H9 (cell line): ENCODE measurements around the gene ZNF423. TPM values are rescaled to one million over a fixed set of nuclear protein-coding genes. Genes with fewer than 3 reads are reported as not detected.

Experiments
- DNase-seq: peaks from one replicate; pipeline ENCODE4 v3.0.0-alpha.2; 2017
- H2AFZ ChIP-seq: one replicate; pipeline ENCODE4 v1.6.1; 2013; ENCODE audit warnings: mild to moderate bottlenecking, low read length, control low read depth, moderate library complexity
- H2AK5ac ChIP-seq: 2 replicates; pipeline ENCODE4 v1.6.1; 2013; ENCODE audit warnings: low read length, control low read depth, mixed read lengths; ENCODE audit not compliant: insufficient read length
- H2BK120ac ChIP-seq: one replicate; pipeline ENCODE4 v1.6.1; 2013; ENCODE audit warnings: low read depth, mild to moderate bottlenecking, low read length, control low read depth, inconsistent platforms; ENCODE audit not compliant: poor library complexity, severe bottlenecking
- H2BK12ac ChIP-seq: 2 replicates; pipeline ENCODE4 v1.6.1; 2013; ENCODE audit warnings: low read length, control low read depth, mixed read lengths, low read depth; ENCODE audit not compliant: insufficient read length
- H2BK15ac ChIP-seq: 2 replicates; pipeline ENCODE4 v1.6.1; 2013; ENCODE audit warnings: low read depth, low read length, control low read depth
- H2BK20ac ChIP-seq: one replicate; pipeline ENCODE4 v1.6.1; 2013; ENCODE audit warnings: low read depth, mild to moderate bottlenecking, low read length, control low read depth, inconsistent platforms; ENCODE audit not compliant: poor library complexity, severe bottlenecking
- H2BK5ac ChIP-seq: 2 replicates; pipeline ENCODE4 v1.6.1; 2013; ENCODE audit warnings: low read length, control low read depth, mixed read lengths; ENCODE audit not compliant: insufficient read length
- H3K14ac ChIP-seq: 2 replicates; pipeline ENCODE4 v1.6.1; 2013; ENCODE audit warnings: low read length, control low read depth; ENCODE audit not compliant: insufficient read depth
- H3K18ac ChIP-seq: 2 replicates; pipeline ENCODE4 v1.6.1; 2013; ENCODE audit warnings: low read depth, mild to moderate bottlenecking, mixed read lengths, low read length, control low read depth; ENCODE audit not compliant: insufficient read length
- H3K23ac ChIP-seq: 2 replicates; pipeline ENCODE4 v1.6.1; 2013; ENCODE audit warnings: low read length, control low read depth, mixed read lengths, low read depth; ENCODE audit not compliant: insufficient read length
- H3K23me2 ChIP-seq: 2 replicates; pipeline ENCODE4 v1.6.1; 2013; ENCODE audit warnings: low read depth, mild to moderate bottlenecking, mixed read lengths, low read length, control low read depth; ENCODE audit not compliant: insufficient read length, poor library complexity, severe bottlenecking
- H3K27ac ChIP-seq: 2 replicates; pipeline ENCODE4 v1.5.1; 2013; ENCODE audit warnings: low read length, control low read depth, mixed read lengths, low read depth; ENCODE audit not compliant: insufficient read length
- H3K27me3 ChIP-seq: 2 replicates; pipeline ENCODE4 v1.6.1; 2013; ENCODE audit warnings: low read length, control low read depth, inconsistent platforms; ENCODE audit not compliant: insufficient read depth
- H3K4ac ChIP-seq: 2 replicates; pipeline ENCODE4 v1.6.1; 2013; ENCODE audit warnings: low read depth, mild to moderate bottlenecking, control low read depth, inconsistent platforms, low read length, moderate library complexity
- H3K4me1 ChIP-seq: 2 replicates; pipeline ENCODE4 v1.6.1; 2013; ENCODE audit warnings: low read length, control low read depth, inconsistent platforms; ENCODE audit not compliant: insufficient read depth
- H3K4me2 ChIP-seq: 2 replicates; pipeline ENCODE4 v1.6.1; 2013; ENCODE audit warnings: low read length, control low read depth, mixed read lengths; ENCODE audit not compliant: insufficient read length, insufficient read depth
- H3K56ac ChIP-seq: 2 replicates; pipeline ENCODE4 v1.6.1; 2013; ENCODE audit warnings: low read depth, mild to moderate bottlenecking, mixed read lengths, low read length, control low read depth; ENCODE audit not compliant: insufficient read length
- H3K79me1 ChIP-seq: 2 replicates; pipeline ENCODE4 v1.6.1; 2013; ENCODE audit warnings: low read depth, mild to moderate bottlenecking, moderate library complexity, low read length, control low read depth, inconsistent platforms; ENCODE audit not compliant: insufficient read depth, poor library complexity, severe bottlenecking
- H3K79me2 ChIP-seq: 2 replicates; pipeline ENCODE4 v1.6.1; 2013; ENCODE audit warnings: low read length, control low read depth, inconsistent platforms; ENCODE audit not compliant: insufficient read depth
- H3K9ac ChIP-seq: 2 replicates; pipeline ENCODE4 v1.6.1; 2013; ENCODE audit warnings: low read length, control low read depth, mixed read lengths; ENCODE audit not compliant: insufficient read length; ENCODE audit errors: extremely low read depth
- H3K9me3 ChIP-seq: one replicate; pipeline ENCODE4 v1.6.1; 2013; ENCODE audit warnings: low read depth, low read length, inconsistent platforms; ENCODE audit not compliant: control insufficient read depth
- H3T11ph ChIP-seq: one replicate; pipeline ENCODE4 v1.6.1; 2013; ENCODE audit warnings: mild to moderate bottlenecking, low read length, control low read depth, inconsistent platforms
- H4K20me1 ChIP-seq: one replicate; pipeline ENCODE4 v1.6.1; 2013; ENCODE audit not compliant: control insufficient read depth, insufficient read length, insufficient read depth
- H4K5ac ChIP-seq: 2 replicates; pipeline ENCODE4 v1.6.1; 2013; ENCODE audit warnings: low read depth, mild to moderate bottlenecking, mixed read lengths, low read length, control low read depth; ENCODE audit not compliant: insufficient read length
- H4K8ac ChIP-seq: replicated peaks from 2 replicates; pipeline ENCODE4 v1.6.1; 2013; ENCODE audit warnings: low read length, control low read depth, mixed read lengths, low read depth; ENCODE audit not compliant: insufficient read length
- H4K91ac ChIP-seq: 2 replicates; pipeline ENCODE4 v1.6.1; 2013; ENCODE audit warnings: low read depth, mild to moderate bottlenecking, moderate library complexity, mixed read lengths, low read length, control low read depth; ENCODE audit not compliant: insufficient read length
- H3K27ac Mint-ChIP-seq, 3 experiments: 2 replicates in 2 of 3; 3 replicates in 1 of 3; pipeline ENCODE4 v1.8.0; 2020 to 2021; ENCODE audit warnings: mixed read lengths in 3 of 3, mild to moderate bottlenecking in 1 of 3, moderate library complexity in 1 of 3
- H3K27me3 Mint-ChIP-seq: 2 replicates; pipeline ENCODE4 v1.8.0; 2021; ENCODE audit warnings: low read depth, mild to moderate bottlenecking, moderate library complexity, mixed read lengths
- H3K36me3 Mint-ChIP-seq, 3 experiments: 2 replicates in 2 of 3; 3 replicates in 1 of 3; pipeline ENCODE4 v1.8.0; 2020 to 2021; ENCODE audit warnings: low read depth in 3 of 3, mixed read lengths in 3 of 3; ENCODE audit not compliant: insufficient read depth in 1 of 3
- H3K4me1 Mint-ChIP-seq, 2 experiments: 2 replicates each; pipeline ENCODE4 v1.8.0; 2020; ENCODE audit warnings: mixed read lengths in 2 of 2
- H3K4me3 Mint-ChIP-seq, 2 experiments: 2 replicates in 1 of 2; 3 replicates in 1 of 2; pipeline ENCODE4 v1.8.0; 2020 to 2021; ENCODE audit warnings: mild to moderate bottlenecking in 2 of 2, mixed read lengths in 2 of 2, moderate library complexity in 1 of 2
- H3K9me3 Mint-ChIP-seq, 2 experiments: 2 replicates in 1 of 2; 3 replicates in 1 of 2; pipeline ENCODE4 v1.8.0; 2020; ENCODE audit warnings: mild to moderate bottlenecking in 2 of 2, mixed read lengths in 2 of 2, moderate library complexity in 1 of 2
- WGBS: extraction: QIAGEN DNeasy Blood & Tissue Kit; methylation state at CpG from one replicate; pipeline ENCODE4 v1.1.7; 2013; ENCODE audit warnings: missing lambda C conversion rate, low lambda C conversion rate, mixed read lengths; ENCODE audit not compliant: insufficient read length; ENCODE audit errors: extremely low coverage; 5-methylcytosine and 5-hydroxymethylcytosine counted together
- total RNA-seq: library from RNA; stranded (reverse); gene quantifications from 2 replicates; pipeline ENCODE4 v1.2.1, GENCODE V29; 2021
- TF ChIP-seq, protein P1 (sequence below): fragments of 200-600 bp; sonication (generic); conservative IDR thresholded peaks from 3 replicates; pipeline ENCODE4 v1.8.0; 2021; ENCODE audit warnings: antibody characterized with exemption, mild to moderate bottlenecking

The ZNF423 gene
- total RNA-seq, 1 experiment from 2014 or later: 51.5 TPM

DNA sequence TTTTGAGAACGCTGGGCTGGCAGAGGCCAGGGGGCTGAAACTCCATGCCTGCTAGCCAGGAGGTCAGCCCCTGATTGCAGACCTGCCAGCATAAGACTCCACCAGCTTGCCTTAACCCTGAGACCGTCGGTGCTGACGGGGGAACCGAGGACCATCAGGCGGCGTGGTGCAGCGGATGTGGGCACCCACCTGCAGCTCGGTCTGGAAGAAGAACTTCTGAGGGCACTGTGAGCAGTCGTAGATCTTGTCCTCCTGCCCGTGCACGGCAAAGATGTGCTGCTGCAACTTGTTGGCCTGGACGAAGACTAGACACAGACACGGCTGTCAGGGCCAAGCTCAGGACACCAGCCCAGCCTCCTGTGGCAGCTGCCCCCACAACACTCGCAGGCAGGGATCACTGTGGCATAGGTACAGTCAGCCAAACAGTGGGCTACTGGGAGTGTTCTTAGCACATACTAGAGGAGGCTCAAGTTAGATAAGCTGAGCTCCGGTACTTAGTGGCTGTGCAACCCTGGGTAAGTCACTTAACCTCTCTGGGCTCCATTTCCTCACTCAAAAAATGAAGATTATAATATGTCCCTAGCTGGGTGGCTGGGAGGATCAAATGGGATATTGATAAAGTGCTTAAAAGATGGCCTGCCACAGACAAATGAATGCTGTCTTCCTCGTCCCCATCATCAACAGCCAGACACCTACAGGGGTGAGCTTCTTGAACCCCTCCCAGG lies 332.3 kb downstream of the ZNF423 start:
- no peak overlapping the region for H3K4ac ChIP-seq
- H2BK15ac ChIP-seq: no peak overlapping the region
- H3K4me1 Mint-ChIP-seq: peaks cover 16 to 20% of the 10 kb centered on the region in 2 experiments
- H4K8ac ChIP-seq: no peak overlapping the region
- no peak overlapping the region for H2BK5ac ChIP-seq
- no peak overlapping the region for H3K9ac ChIP-seq
- H4K5ac ChIP-seq: no peak overlapping the region
- no peak overlapping the region for H3K23ac ChIP-seq
- no peak overlapping the region for H2BK12ac ChIP-seq
- no peaks in the 10 kb centered on the region for H3K79me2 ChIP-seq
- H3K14ac ChIP-seq: no peak overlapping the region; the same call in 1 of the 2 replicates
- H3T11ph ChIP-seq: no peak overlapping the region
- DNase-seq: no peak
- peaks cover 9 to 26% (median 14%) of the 10 kb centered on the region in 3 experiments; a peak in 6 of 7 replicates for H3K36me3 Mint-ChIP-seq
- H3K4me2 ChIP-seq: no peak overlapping the region
- H3K18ac ChIP-seq: no peak overlapping the region
- no peak overlapping the region for H3K27ac ChIP-seq
- no CpG with 5 or more reads among the region's 17 CpGs for WGBS
- H3K4me3 Mint-ChIP-seq: no peak overlapping the region
- no peak overlapping the region for H2BK120ac ChIP-seq
- no peaks in the 10 kb centered on the region for H3K27me3 Mint-ChIP-seq
- H3K27me3 ChIP-seq: no peaks in the 10 kb centered on the region
- no peaks in the 10 kb centered on the region for H3K23me2 ChIP-seq
- TF ChIP-seq, protein P1, sequence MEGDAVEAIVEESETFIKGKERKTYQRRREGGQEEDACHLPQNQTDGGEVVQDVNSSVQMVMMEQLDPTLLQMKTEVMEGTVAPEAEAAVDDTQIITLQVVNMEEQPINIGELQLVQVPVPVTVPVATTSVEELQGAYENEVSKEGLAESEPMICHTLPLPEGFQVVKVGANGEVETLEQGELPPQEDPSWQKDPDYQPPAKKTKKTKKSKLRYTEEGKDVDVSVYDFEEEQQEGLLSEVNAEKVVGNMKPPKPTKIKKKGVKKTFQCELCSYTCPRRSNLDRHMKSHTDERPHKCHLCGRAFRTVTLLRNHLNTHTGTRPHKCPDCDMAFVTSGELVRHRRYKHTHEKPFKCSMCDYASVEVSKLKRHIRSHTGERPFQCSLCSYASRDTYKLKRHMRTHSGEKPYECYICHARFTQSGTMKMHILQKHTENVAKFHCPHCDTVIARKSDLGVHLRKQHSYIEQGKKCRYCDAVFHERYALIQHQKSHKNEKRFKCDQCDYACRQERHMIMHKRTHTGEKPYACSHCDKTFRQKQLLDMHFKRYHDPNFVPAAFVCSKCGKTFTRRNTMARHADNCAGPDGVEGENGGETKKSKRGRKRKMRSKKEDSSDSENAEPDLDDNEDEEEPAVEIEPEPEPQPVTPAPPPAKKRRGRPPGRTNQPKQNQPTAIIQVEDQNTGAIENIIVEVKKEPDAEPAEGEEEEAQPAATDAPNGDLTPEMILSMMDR: no peak
- no peaks in the 10 kb centered on the region for H3K4me1 ChIP-seq
- no peak overlapping the region; a peak in 2 of 7 replicates for H3K27ac Mint-ChIP-seq
- H3K9me3 ChIP-seq: no peaks in the 10 kb centered on the region
- H4K20me1 ChIP-seq: no peaks in the 10 kb centered on the region
- no peak overlapping the region for H3K56ac ChIP-seq
- H2AFZ ChIP-seq: no peak overlapping the region
- no peaks in the 10 kb centered on the region for H3K9me3 Mint-ChIP-seq
- no peak overlapping the region for H4K91ac ChIP-seq
- H2BK20ac ChIP-seq: no peak overlapping the region
- no peaks in the 10 kb centered on the region for H3K79me1 ChIP-seq
- H2AK5ac ChIP-seq: no peak overlapping the region
